SK-MEL-5 (cell line): ENCODE results near the gene SPTLC1. TPM values are rescaled to one million over a fixed set of nuclear protein-coding genes. Genes with fewer than 3 reads are reported as not detected.
"Not testable (repeated sequence)": the region's sequence is repeated elsewhere in the genome, so short reads cannot be mapped to it uniquely, and the experiment has no call there.

ENCODE experiments used
- DNase-seq: peaks from one replicate; pipeline ENCODE4 v3.0.0-alpha.2; 2016; ENCODE audit warnings: low read depth, low spot score
- in situ Hi-C: cut with HindIII; loops from 2 replicates; pipeline ENCODE4 v1.10.0; 2016; ENCODE audit warnings: low sequenced_read_pairs, high pct_unique_total_duplicates, low pct_unique_long_range_greater_than_20kb
- polyA plus RNA-seq, 2 experiments: library from polyadenylated mRNA; depleted of rRNA; stranded (reverse); fragments of >200 nt; gene quantifications; 2 replicates each; pipeline ENCODE4 v1.2.3, GENCODE V29; 2015
- total RNA-seq: library from RNA; depleted of rRNA; stranded (reverse); fragments of >200 nt; shearing (Covaris generic); gene quantifications from 2 replicates; pipeline ENCODE4 v1.2.3, GENCODE V29; 2014; rRNA removed

The SPTLC1 gene, protein sequence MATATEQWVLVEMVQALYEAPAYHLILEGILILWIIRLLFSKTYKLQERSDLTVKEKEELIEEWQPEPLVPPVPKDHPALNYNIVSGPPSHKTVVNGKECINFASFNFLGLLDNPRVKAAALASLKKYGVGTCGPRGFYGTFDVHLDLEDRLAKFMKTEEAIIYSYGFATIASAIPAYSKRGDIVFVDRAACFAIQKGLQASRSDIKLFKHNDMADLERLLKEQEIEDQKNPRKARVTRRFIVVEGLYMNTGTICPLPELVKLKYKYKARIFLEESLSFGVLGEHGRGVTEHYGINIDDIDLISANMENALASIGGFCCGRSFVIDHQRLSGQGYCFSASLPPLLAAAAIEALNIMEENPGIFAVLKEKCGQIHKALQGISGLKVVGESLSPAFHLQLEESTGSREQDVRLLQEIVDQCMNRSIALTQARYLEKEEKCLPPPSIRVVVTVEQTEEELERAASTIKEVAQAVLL
- total RNA-seq = 105 and 112 TPM in 2 replicates
- polyA plus RNA-seq (2015; cell fraction: cytosol; rRNA removed) = 88.2 and 91.8 TPM in 2 replicates
- 101 and 102 TPM in 2 replicates for polyA plus RNA-seq (2015; cell fraction: nucleus; rRNA removed)

DNA sequence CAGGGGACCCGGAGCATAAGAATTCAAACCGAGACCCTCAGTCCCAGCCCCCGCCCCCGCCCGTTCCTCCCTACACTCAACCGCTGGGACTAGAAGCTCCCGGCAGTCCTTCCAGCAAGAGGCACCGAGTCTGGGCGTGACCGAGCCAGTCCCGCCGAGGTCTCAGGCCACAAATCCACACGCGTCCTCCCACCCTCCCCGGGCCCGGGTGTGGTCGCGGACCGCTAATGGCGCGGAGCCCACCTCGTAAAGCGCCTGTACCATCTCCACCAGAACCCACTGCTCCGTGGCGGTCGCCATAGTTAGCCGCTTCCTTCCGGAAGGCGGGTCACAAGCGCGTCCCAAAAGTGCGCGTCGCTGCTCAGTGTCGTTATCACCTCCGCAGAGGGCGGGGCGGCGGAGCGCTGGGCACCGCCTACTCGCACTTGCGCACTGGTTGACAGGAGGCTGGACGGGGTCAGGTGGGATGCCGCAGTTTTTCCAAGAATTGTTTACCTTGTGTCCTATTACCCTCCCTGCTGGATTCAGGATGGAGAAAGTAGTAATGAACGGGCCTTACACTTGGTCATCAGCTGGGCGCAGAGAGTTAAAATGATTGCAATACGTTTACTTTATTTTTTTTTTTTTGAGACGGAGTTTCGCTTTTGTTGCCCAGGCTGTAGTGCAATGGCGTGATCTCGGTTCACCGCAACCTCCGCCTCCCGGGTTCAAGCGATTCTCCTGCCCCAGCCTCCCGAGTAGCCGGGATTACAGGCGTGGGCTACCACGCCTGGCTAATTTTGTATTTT lies at the start of gene SPTLC1:
TSS of gene SPTLC1 (minus strand) at position 343 of the 788 bp plus-strand sequence. CDS start at position 300, 43 bp downstream.
- in situ Hi-C loops = no loop called here
- DNase-seq = peak; percentile 94

DNA sequence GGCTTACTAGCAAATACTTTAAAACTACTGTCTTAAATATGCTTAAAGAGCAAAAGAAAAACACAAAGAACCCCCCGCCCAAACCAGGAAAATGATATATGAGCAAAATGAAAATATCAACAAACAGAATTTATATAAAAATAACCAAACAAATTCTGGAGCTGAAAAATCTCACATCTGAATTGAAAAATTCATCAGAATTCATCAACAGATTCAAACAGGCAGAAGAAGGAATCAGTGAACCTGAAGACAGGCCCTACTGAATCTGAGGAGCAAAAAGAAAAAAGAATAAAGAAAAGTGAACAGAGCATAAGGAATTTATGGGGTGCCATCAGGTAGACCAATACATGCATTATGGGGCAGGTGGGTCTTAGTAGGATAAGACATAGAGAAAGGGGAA lies 49.8 kb upstream of the SPTLC1 start:
- in situ Hi-C loops = no loop called here
- DNase-seq = no peak

DNA sequence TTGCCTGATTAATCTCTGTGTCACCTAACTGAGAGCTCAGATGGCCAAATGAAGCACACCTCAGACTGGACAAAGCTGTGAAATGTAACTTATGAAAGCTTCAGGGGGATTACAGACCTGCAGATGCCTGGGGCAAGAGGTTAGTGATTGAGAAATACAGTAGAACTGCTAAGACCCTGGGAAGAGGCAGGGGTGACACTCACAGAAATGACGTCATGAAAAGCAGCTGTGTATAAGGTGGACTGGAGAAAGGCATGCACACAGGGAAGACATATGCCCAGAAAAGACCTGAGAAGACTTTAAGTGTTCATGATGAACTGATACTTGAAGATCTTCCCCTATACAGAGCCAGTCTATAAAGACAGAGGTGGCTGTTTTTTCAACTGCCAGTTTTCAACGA lies 49.3 kb upstream of the SPTLC1 start:
- DNase-seq = no peak
- in situ Hi-C loops = no loop called here

DNA sequence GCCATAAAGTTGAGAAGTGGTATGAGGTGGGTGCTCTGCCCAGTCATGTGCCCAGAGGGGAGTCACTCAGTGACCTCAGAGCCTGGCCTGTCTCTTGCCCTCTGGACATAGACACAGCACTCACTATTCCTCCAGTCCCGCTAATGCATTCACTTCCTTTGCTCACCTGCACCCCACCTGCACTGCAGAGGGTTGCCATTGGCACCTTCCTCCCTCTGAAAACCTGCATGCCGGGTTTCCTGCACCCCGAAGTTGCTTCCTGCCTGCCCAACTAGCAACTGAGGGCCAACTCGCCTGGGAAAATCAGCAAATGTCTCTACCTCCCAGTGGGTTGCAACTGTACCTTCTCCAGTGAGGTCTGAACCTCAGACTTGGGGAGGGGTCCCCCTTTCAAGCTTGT lies 48.1 kb upstream of the SPTLC1 start:
- DNase-seq = no peak
- in situ Hi-C loops = no loop called here

DNA sequence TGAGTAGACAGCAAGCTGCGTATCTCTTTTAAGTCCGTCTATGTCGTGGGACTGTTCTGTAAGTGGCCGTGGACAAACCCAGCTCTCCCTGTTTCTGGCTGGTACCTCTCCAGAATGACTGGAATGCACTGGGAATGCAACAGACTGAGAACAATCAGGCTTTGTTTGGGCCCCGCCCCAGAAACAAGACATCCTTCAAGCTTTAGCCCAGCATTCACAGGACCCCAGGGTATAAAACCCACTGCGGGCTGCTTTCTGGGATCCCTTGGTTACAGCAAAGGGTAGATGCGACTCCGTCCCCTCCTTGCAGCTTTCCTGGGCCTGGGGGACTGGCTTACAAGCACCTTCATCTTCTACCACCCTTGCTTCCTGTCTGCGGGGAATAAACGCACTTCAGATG lies 45.6 kb upstream of the SPTLC1 start:
- in situ Hi-C loops = no loop called here
- peak; percentile 17 for DNase-seq

DNA sequence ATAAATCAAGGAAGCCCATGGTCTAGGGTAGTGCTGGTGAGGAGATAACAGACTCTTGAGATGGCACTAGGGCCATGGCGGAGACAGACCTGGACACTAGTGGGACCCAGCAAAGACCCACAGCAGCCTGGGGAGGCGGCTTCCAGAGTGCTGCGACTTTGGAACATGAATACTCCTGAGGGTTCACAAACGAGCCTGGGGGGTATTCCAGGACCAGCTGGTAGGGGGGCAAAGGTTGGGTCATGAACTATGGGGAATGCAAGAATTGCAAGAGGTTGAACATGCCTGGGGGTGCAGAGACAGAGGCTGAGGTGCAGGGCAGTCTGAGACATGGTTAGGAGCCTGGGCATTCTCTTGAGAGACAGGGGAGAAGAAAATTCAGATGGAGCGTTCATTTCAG lies 43.8 kb upstream of the SPTLC1 start:
- in situ Hi-C loops = no loop called here
- no peak for DNase-seq

DNA sequence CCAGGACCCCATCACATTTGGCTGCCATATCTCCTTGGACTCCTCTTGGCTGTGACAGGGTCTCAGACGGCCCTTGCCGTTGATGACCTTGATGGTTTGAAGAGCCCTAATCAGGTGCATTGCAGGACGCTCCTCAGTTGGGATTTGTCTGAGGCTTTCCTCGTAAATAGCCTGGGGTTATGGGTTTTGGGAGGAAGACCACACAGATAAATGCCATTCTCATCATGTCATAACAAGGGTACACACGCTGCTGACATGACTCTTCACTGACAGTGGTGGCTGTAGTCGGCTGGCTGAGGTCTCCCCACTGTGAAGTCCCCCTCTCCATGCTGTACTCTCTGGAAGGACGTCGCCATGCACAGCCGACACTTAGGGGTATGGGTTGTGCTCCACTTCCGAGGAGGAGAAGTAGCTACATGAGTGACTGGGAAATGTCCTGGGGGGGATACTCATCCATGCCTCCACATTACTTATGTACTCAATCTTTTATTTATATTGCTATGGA lies 42.9 kb upstream of the SPTLC1 start:
- in situ Hi-C loops = no loop called here
- DNase-seq = no peak

DNA sequence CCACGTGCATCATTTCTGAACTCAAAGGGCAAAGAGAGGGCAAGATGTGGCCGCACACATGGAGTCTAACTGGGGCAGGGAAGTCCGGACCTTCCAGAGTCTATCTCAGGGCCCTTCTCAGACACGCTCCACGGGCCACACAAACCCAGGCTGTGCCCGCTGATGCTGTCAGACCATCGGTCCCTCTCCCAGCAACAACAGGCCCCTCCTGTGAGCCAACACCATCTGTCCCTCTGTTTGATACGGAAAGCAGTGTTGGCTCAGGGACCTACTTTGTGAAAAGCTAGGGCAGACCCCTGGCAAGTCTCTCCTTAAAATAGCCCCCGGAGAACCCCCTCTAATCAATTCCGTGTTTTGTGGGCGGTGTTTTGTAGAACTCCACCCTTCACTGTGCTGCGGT lies 40.5 kb upstream of the SPTLC1 start:
- DNase-seq, in situ Hi-C loops: not testable (repeated sequence)

DNA sequence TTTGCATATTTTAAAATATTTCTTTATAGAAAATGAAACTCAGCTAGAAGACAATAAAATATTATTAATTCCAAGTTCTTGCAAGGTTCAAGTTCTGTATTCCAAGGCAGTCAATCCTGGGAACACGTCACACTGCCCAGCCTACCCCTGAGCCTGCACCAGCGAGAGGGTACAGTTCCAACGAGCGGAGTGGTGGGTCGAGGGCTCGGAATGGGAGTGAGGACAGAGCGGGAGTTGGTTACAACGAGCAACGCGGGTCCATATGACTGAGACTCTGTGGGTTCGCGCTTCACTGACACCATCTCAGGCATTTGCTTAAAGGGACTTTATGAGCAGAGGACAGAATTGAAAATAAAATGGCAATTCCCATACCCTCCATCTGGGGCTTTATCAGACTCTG lies 40.0 kb upstream of the SPTLC1 start:
- no peak for DNase-seq
- in situ Hi-C loops = no loop called here

DNA sequence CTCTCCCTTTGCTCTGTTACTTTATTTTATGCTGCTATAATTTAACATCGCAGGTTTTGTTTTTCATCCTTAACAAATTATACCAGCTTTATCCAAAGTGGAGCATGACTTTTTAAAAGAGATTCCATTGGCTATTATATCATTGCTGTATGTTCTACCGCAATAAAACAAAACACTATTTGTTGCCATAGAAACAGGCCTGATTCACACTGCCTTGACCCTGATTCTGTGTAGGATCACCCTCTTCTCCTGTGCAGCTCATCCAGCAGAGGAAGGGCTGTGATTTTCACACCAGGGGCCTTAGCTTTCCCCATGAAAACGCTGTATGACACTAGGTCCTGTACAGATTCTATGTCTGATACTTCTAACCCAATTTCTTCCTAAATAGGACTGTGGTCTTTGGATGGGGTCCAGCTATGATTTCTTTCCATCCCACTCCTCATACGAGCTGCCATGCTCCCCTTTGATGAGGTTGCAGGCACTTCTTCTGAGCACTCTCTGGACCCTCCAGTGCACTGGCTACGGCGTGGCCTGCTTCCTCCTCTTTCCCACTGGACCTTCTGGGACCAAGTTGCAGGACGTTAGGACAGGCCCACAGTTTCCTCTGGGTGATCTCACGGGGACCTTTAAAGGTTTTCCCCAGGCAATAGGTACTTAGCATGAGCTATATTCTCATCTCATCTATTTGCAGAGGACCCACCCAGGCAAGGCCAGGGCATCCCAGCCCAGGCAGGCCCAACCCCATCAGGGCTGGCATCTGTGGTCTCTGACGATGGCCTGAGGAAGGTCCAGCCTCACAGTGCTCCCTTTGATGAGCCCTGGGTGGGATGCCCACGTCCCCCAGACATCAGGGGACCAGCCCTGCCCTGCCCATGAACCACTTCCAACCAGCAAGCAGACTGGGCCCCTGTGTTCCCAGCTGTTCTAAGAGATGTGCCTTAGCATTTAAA lies 38.5 kb upstream of the SPTLC1 start:
- DNase-seq, in situ Hi-C loops: not testable (repeated sequence)

DNA sequence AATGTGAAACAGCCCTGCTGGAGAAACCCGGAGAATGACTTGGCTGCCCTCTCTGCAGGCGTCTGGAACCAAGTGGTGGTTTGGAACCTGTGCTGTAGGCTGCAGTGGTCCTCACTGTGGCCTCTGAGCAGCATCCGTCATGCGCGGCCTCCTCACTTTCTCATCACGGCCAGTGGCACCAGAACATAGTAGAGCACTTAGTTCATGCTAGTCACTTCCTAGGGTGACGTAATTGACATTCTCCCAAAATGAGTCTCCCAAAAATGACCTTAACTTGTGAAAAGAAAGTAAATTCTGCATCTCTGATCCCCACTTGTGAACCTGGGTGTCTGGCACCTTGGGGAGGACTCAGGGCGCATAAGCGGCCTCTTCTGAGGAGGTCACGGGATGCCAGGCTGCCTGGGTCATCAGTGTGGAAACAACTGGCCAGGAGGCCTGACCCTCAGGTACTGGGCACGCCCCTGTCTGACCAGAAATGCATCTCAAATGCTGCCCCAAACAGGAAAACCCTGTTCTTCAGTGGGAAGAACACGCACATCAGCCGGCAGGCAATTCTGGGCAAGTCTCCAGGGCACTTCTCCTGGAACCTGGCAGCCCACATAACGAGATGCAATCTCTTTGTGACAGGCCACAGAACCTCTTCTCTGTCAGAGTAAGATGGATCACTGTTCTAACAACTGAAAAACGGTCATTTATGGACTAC lies 36.6 kb upstream of the SPTLC1 start:
- in situ Hi-C loops = no loop called here
- no peak for DNase-seq

DNA sequence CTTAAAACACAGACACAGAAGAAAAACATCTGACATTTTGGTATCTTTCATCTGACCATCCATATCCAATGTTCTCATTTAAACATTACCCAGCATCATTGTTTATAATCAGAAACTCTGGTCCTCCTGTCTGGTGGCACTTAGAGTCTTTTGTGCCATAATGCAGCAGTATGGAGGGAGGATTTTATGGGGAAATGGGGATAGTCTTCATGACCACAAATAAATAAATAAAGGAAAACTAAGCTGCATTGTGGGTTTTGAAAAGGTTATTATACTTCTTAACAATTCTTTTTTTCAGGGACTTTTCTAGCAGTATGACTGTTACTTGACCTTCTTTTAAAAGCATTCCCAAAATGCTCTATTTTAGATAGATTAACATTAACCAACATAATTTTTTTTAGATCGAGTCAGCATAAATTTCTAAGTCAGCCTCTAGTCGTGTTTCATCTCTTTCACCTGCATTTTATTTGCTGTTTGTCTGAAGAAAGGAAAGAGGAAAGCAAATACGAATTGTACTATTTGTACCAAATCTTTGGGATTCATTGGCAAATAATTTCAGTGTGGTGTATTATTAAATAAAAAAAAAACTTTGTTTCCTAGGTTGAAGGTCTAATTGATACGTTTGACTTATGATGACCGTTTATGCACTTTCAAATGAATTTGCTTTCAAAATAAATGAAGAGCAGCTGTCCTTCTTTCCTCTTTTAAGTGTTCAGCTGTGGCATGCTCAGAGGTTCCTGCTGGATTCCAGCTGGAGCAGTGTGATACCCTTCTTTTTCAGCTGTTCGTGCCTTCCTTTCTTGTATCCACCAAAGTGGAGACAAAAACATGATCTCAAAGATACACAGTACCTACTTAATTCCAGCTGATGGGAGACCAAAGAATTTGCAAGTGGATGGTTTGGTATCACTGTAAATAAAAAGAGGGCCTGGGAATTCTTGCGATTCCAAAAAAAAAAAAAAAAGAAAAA lies 35.6 kb upstream of the SPTLC1 start:
- in situ Hi-C loops, DNase-seq: not testable (repeated sequence)

DNA sequence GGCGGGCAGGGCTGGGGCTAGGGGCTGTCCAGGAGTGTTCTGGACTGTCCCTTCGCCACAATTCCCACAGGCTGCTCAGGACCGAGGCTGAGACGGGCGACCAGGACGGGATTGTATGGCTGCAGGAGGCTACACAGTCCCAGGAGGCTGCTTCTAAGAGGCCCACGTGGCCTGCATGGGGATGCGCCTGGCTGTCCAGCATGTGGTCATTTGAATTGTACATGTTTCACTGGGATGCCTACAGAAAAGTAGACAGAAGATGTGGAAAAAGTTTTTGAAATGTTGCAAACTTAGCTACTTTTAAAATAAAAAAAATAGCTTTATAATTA lies 32.6 kb upstream of the SPTLC1 start:
- in situ Hi-C loops = no loop called here
- no peak for DNase-seq

DNA sequence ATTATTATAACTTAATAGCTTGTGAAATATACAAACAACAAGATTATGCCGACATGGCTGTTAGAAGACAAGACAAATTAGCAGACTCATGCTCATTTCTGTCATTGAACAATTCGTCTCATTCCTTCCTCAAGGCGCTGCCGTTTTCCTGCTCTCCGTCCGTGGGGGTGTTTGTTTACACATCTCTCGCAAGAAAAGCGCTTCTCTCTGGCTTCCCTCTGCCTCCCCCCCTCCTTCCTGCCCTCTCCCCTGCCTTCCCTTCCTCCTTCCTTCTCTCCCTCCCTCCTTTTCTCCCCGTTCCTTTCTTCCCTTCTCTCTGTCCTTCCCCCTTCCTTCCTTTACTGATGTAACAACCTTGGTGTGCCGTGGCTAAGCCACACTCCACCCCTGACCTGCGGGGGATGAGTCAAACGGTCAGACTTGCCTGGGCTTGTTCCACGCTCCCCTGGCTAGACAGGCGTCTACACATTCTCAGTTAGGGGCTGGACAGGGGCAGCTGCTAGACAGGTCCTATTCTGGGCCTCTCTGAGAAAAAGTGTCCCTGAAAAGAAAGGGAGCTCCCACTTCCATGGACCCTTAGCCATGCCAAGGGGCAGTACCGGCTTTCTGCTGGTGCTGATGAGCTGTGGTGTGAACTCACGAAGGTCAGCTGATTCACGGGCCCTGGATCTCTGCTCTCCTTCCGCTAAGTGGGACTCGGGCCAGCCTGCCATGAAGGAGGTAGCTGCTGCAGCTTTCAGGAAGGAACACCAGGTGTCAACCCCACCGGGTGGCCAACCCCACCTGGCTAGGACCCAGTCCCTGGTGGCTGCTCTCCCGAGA lies 32.0 kb upstream of the SPTLC1 start:
- in situ Hi-C loops = no loop called here
- peak; percentile 40 for DNase-seq

DNA sequence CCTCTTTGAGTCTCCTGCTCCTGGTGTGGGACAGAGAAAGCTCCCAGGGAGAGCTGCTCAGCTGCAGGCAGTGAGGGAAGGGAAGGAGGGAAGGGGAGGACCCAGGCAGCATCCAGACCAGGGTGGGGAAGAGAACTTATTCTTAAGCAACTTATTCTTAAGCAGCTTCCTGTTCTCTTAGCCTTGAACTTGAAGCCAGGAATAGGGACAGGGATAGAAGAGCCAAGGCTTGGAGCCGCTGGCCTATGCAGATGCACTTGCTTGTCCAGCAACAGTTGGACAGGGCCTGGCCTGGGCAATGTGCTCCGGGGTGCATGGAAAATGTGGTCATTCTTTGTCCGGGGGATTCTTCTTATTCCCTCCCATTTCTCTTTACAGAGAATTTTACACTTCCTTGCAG lies 31.4 kb upstream of the SPTLC1 start:
- in situ Hi-C loops = no loop called here
- DNase-seq = no peak
